T47D (cell line): Measurements from ENCODE around the gene KMT2B.
A peak's percentile ranks its signal among the peaks of the same experiment; 100 is the strongest.
"Not testable (repeated sequence)": the region's sequence is repeated elsewhere in the genome, so short reads cannot be mapped to it uniquely, and the experiment has no call there.

Source experiments
- DNase-seq, 2 experiments: peaks; one replicate each; pipeline versions ENCODE4 v3.0.0 to v3.0.0-alpha.2; 2011 to 2012; ENCODE audit warnings: low read depth in 1 of 2, low spot score in 1 of 2
- JUND ChIP-seq: IDR thresholded peaks from 2 replicates; pipeline ENCODE4 v1.6.1; 2012; ENCODE audit warnings: low read depth
- in situ Hi-C: cut with HindIII; loops from 2 replicates; pipeline ENCODE4 v1.10.0; 2016; ENCODE audit warnings: low sequenced_read_pairs, low pct_unique_long_range_greater_than_20kb

KMT2B gene

GRCh38 chr19:35717665-35718344 lies at the start of gene KMT2B:
Gene KMT2B (plus strand): TSS chr19:35718003. CDS start chr19:35718019, 16 bp downstream.
- peak; percentile 84 to 94 for DNase-seq
- in situ Hi-C loops = no loop called here

GRCh38 chr19:35669566-35669965 lies 48.2 kb upstream of the KMT2B start:
- in situ Hi-C loops = no loop called here
- TF ChIP-seq JUND = no peak
- DNase-seq = no peak

More at GRCh38 chr19:35717665-35718344, at the start of gene KMT2B:
- TF ChIP-seq JUND = no peak

GRCh38 chr19:35669974-35670373 lies 47.8 kb upstream of the KMT2B start:
- no peak for TF ChIP-seq JUND
- in situ Hi-C loops = no loop called here
- no peak for DNase-seq

GRCh38 chr19:35670686-35671085 lies 47.1 kb upstream of the KMT2B start:
- TF ChIP-seq JUND = no peak
- in situ Hi-C loops = no loop called here
- DNase-seq = no peak

- in situ Hi-C loops = no loop called here
- TF ChIP-seq JUND = no peak
- DNase-seq = no peak
These were observed 46.0 kb upstream of the KMT2B start for GRCh38 chr19:35671818-35672217.

GRCh38 chr19:35673121-35673804 lies 44.5 kb upstream of the KMT2B start:
- no peak for TF ChIP-seq JUND
- DNase-seq = peak; percentile 54 to 66
- in situ Hi-C loops = no loop called here

GRCh38 chr19:35675589-35676140 lies 42.1 kb upstream of the KMT2B start:
- in situ Hi-C loops = no loop called here
- TF ChIP-seq JUND = no peak
- no peak for DNase-seq

GRCh38 chr19:35689836-35690235 lies 28.0 kb upstream of the KMT2B start:
- in situ Hi-C loops = no loop called here
- TF ChIP-seq JUND = no peak
- no peak for DNase-seq

- DNase-seq, in situ Hi-C loops: not testable (repeated sequence)
These were observed 26.7 kb upstream of the KMT2B start for GRCh38 chr19:35691106-35691505.

- in situ Hi-C loops = no loop called here
- DNase-seq = peak in 1 of 2 experiments; percentile 56
- no peak for TF ChIP-seq JUND
These were observed 25.8 kb upstream of the KMT2B start for GRCh38 chr19:35692010-35692409.

GRCh38 chr19:35693422-35693821 lies 24.4 kb upstream of the KMT2B start:
- in situ Hi-C loops = no loop called here
- TF ChIP-seq JUND = no peak
- DNase-seq = no peak

- in situ Hi-C loops = no loop called here
- peak; percentile 43 to 93 for DNase-seq
- no peak for TF ChIP-seq JUND
These were observed 23.8 kb upstream of the KMT2B start for GRCh38 chr19:35693835-35694599.
